ENCODE results near the gene PLEKHD1.

Gene PLEKHD1

DNA sequence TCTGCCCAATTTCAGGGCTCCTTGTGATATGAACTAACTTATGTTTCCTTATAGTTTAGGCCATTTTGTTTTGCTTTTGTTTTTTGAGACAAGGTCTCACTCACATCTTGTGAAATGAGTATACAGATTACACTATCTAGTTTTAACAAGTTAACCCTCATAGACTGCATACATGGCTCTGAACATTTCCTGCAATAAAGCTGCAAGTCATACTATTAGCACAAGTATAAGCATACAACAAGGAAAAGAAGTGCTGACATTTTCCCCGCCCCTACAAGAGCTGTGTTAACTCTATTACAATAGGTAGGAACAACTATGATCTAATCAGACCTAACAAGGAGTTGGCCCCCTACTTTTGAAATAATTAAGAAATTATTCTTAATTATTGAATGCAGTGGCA, 54.2 kb downstream of the PLEKHD1 start:
- no peak for TF ChIP-seq ZNF274 (IDR thresholded peaks at IDR 0.05; ENCODE audit: low read depth, low read length)
- no peak overlapping the region for H3K4me3 ChIP-seq (ENCODE audit: low read length)

DNA sequence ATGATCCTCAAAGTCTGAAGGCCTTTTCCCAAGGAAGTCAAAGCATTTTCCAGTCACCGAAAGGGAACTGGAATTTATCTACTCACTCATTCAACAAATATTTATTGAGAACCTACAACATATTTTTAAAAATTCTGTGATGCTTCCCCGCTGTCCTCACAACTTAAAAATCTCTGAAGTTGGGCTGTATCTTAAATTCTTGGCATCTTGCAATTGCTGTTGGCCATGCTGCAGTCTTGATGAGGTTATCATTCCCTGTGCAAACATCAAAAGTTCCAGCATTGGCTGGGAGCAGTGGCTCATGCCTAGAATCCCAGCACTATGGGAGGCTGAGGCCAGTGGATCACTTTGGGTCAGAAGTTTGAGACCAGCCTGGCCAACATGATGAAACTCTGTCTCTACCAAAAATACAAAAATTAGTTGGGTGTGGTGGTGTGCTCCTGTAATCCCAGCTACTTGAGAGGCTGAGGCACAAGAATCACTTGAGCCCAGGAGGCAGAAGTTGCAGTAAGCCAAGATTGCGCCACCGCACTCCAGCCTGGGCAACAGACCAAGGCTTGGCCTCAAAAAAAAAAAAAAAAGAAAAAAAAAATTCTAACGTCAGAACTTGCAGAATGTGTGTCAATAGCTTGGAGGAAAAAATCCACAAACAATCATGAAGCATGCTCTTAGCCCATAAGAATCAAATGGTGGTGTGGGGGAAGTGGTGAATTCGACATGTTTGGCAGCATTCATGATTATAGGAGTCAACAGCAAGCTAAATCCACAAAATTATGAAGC, 55.3 kb downstream of the PLEKHD1 start:
- H3K4me3 ChIP-seq (ENCODE audit: low read length), result no peak overlapping the region
- no peak for TF ChIP-seq ZNF274 (IDR thresholded peaks at IDR 0.05; ENCODE audit: low read depth, low read length)

DNA sequence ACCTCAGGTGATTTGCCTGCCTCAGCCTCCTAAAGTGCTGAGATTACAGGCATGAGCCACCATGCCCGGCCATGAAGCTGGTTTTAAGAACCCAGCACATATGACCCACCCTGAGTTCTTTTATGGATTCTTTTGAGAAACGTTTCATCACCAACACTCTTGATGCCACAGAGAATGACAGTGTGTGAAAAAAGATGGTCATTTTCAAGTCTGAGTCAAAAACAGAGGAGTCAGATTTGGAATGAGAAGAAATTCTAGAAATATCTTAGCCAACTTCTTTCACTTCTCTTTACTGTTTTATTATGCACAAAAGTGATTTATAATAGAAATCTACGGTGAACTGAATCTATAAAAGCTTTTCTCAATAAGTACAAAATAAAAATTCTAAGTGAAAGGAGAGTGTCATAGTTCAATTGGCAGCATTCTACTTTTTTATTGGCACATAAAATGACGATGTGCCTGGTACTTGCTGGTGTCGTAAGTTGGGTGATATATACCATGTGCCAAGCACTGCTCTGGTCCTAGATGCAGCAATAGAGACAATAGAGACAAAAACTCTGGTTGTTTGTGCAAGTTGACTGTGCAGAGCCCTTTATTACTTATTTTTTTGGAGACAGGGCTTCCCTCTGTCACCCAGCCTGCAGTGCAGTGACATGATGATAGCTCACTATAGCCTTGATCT, 56.3 kb downstream of the PLEKHD1 start:
- TF ChIP-seq ZNF274 (IDR thresholded peaks at IDR 0.05; ENCODE audit: low read depth, low read length), result no peak

DNA sequence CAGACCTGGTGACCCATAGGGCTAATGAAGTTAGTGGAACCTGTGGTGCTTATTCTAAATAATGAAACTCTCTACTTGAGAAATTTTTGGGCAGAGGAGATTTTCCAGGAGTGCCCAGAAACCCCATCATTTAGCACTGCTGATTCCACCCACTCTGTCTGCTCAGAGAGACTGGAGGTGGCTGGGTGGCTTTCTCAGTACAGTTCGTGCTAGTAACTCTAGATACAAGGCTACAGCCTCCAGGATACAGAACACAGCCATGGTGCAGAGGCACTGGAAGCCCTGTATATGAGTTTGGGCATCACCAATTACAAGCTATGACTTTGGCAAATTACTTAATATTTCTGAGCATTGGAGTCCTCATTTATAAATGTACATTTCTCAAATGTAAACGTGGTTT, 57.8 kb downstream of the PLEKHD1 start:
- H3K4me3 ChIP-seq (ENCODE audit: low read length), result no peak overlapping the region
- no peak for TF ChIP-seq ZNF274 (IDR thresholded peaks at IDR 0.05; ENCODE audit: low read depth, low read length)

More for the DNA sequence above, 56.3 kb downstream of the PLEKHD1 start:
- H3K4me3 ChIP-seq (ENCODE audit: low read length), result no peak overlapping the region

DNA sequence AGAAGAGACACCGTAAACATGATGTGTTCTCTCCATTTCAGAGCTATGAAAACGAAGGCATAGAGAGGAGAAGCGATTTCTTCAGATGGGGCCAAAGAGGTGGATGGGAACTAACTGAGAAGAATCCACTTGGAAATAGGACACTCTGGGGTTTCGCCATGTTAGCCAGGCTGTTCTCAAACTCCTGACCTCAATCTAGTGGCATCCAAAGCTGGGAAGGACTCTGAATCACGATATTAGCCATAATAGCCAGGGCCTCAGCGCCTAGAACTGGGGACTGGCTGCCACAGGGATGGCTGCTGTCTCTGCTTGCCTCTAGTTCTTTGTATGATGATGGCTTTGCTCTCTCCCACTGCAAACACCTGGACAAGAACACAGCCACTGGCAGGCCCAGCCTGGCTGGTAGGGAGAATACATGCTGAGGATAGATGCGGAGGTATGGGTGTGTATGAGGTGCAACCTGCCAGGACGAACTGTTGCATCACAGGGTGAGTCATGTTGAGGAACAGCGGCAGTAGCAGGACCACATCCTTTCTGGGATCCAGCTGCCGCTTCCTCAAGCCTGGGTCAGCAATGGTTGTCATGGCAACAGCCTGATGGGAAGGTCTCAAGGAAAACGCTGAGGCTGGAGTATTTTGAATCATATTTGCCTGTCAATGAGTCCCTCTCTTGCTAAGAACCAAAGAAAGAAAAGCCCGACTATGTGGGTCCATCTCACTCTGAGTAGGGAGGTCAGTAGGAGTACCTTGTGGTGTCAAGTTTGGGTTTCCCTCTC, 59.0 kb downstream of the PLEKHD1 start:
- no peak overlapping the region for H3K4me3 ChIP-seq (ENCODE audit: low read length)
- no peak for TF ChIP-seq ZNF274 (IDR thresholded peaks at IDR 0.05; ENCODE audit: low read depth, low read length)

DNA sequence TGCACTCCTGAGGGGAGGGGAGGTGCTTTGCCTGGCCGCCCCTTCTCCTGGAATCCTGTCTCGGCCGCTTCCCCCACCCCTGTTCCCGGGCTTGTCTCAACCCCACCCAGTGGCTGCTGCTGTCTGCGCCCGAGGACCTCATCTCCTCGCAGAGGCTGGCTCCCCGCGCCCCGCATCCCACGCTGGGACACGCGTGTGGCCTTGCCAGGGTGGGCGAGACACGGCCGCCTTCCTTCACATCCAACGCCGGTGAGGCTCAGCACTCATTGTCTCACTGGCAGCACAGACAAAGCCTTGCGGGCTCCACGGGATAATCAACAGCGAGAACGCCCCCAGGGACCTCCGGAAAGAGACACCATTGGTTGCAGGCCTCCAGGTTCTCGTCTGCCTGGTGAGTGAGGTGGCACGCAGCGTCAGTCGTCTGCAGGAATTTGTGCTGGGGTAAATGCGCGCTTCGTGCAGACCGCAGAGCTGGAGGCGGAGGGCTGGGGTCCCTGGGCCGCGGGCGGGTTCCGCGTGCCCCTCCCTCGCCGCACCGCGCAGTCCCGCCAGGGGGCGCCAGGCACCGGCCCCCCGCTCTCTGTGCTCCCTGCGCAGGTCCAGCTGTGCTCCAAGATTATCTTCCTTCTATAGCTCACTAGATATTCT, 63.3 kb downstream of the PLEKHD1 start:
- H3K4me3 ChIP-seq (ENCODE audit: low read length), result no peak overlapping the region
- no peak for TF ChIP-seq ZNF274 (IDR thresholded peaks at IDR 0.05; ENCODE audit: low read depth, low read length)

DNA sequence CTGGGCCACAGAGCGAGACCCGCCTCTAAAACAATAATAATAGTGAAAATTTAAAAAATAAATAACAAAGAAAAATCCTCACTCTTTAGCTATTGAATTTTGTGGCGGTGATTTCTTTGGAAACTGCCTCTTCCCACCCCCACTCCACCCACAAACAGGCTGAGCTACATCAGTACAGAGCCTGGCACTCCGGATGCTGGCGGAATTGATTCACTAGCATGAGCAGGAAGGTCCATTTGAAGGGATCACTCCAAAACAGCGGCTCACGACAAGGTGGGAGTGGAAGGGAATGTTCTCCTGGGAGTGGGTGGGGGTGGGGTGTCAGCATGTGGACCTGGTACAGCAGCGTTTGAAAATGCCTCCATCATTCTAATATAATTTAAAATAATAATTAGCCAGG, 64.0 kb downstream of the PLEKHD1 start:
- H3K4me3 ChIP-seq (ENCODE audit: low read length), result no peak overlapping the region
- no peak for TF ChIP-seq ZNF274 (IDR thresholded peaks at IDR 0.05; ENCODE audit: low read depth, low read length)

DNA sequence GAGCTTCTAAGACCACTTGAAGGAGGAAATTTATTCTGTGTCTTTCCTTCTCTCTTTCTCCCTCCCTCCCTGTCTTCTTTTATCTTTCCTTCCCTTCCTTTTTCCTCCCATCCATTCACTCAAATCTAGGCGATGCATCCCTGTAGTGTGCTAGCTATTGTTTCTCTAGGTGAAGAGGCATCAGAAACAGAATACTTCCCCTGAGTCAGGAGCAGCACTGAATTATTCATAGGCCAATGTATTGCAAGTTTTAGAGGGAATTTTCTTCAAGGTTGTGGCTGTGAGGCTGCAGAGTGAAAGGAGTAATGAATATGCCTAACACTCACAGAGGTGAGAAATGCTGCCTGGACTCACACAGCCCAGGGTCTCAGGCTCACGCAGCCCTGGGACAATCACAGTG, 67.0 kb downstream of the PLEKHD1 start:
- no peak for TF ChIP-seq ZNF274 (IDR thresholded peaks at IDR 0.05; ENCODE audit: low read depth, low read length)
- H3K4me3 ChIP-seq (ENCODE audit: low read length), result no peak overlapping the region

DNA sequence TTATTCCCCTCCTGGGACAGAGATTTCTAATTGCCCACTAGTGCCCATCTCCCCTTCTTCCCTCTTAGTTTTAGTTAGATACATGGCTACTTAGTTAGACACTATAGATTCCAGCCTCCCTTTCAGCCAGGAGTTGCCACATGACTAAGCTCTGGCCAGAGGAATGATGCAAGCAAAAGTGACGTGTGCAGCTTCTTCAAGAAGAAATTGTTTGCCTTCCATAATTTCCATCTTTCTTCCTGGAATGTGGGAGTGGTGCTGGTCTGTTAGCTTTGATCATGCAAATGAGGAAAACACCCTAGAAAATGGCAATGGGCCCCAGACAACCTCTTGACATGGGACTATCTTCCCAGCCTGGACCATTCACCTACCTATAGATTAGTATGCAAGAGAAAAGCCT, 68.7 kb downstream of the PLEKHD1 start:
- TF ChIP-seq ZNF274 (IDR thresholded peaks at IDR 0.05; ENCODE audit: low read depth, low read length), result no peak
- no peak overlapping the region for H3K4me3 ChIP-seq (ENCODE audit: low read length)

DNA sequence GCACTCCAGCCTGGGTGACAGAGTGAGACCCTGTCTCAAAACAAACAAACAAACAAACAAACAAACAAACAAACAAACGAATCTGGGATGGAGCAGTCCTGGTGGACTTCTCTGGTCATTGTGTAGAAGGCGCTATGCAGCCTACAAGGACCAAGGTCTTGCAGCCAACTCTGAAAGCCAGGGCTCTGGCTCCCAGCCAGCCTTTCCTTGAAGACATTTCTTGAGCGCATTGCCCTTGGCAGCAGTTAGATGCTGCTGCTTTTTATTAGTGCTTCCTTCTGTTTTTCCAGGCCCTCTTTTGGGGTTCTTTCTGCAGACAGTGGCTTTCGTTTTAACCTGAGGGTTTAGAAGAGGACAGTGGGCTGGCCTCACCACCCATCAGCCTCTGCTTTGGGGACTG, 70.0 kb downstream of the PLEKHD1 start:
- TF ChIP-seq ZNF274 (IDR thresholded peaks at IDR 0.05; ENCODE audit: low read depth, low read length), result no peak
- H3K4me3 ChIP-seq (ENCODE audit: low read length), result no peak overlapping the region

DNA sequence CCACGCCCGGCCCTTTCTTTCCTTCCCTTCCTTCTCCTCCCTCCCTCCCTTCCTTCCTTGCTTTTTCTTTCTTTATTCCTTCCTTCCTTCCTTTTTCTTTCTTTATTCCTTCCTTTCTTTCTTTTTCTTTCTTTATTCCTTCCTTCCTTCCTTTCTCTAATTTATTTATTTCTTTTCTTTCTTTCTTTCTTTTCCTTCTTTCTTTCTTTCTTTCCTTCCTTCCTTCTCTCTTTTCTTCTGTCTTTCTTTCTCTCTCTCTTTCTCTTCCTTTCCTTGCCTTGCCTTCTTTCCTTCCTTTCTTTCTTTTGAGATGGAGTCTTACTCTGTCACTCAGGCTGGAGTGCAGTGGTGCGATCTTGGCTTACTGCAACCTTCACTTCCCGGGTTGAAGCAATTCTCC, 74.2 kb downstream of the PLEKHD1 start:
- no peak overlapping the region for H3K4me3 ChIP-seq (ENCODE audit: low read length)
- no peak for TF ChIP-seq ZNF274 (IDR thresholded peaks at IDR 0.05; ENCODE audit: low read depth, low read length)

DNA sequence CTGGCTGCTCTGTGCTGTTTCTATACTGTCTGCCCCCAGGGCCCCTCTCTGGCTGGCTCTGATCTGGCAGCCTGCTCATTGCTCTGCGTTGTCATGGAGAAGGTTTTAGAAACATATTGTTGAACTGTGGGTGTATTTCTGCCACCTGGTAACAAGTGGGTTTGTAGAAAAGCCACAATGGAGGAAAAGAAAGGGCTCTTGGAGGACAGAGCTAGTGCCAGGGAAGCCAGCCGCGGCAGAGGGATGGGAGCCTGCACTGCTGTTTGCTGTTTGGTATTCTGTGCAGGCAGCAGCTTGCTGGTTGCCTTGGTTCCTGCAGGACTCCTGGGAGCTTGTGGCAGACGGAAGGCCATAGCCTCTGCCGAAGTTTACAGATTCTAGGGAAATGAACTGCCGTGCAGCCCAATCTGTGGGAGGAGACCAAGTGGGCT, 75.1 kb downstream of the PLEKHD1 start:
- TF ChIP-seq ZNF274 (IDR thresholded peaks at IDR 0.05; ENCODE audit: low read depth, low read length), result no peak
- H3K4me3 ChIP-seq (ENCODE audit: low read length), result no peak overlapping the region

DNA sequence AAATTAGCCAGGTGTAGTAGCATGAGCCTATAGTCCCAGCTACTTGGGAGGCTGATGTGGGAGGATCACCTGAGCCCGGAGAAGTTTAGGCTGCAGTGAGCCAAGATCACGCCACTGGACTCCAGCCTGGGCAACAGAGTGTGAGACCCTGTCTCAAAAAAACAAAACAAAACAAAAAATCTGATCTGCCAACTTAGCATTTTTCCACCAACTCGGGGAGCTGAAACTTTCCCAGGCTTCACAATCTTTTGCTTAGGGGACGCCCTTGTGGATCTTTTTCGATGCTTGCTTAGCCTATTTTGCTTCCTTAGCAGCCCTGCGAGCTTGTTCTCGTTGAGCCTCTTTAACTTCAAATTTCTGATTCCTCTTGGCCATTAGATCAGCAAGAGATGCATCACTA, 76.3 kb downstream of the PLEKHD1 start:
- no peak for TF ChIP-seq ZNF274 (IDR thresholded peaks at IDR 0.05; ENCODE audit: low read depth, low read length)

DNA sequence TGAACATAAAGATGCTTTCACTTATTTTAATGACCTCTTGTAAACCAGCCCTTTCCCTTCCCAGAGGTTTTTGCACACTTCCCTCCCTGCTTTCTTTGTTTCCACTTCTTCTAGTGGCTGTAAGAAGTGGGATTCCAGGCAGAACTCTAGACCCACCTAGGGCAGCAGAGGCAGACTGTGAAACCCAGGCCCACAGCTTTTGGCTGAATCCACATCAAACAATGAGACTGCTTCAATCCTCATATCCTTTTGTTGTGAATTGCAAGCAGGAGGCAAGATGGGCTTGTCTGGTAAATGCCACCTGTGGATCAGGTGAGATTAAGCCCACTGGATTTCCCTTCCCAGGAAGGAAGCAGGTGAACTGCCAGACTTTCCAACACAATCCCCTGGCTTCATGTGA, 77.4 kb downstream of the PLEKHD1 start:
- TF ChIP-seq ZNF274 (IDR thresholded peaks at IDR 0.05; ENCODE audit: low read depth, low read length), result no peak
- no peak overlapping the region for H3K4me3 ChIP-seq (ENCODE audit: low read length)

More for the DNA sequence above, 76.3 kb downstream of the PLEKHD1 start:
- H3K4me3 ChIP-seq (ENCODE audit: low read length), result no peak overlapping the region
